HepG2 (cell line): ENCODE data around the gene THADA. TPM values are rescaled to one million over a fixed set of nuclear protein-coding genes. Genes with fewer than 3 reads are reported as not detected.

Experiments
- ADNP ChIP-seq: sonication (generic); formaldehyde crosslinking; IDR thresholded peaks from 2 replicates; pipeline ENCODE4 v1.4.0; 2020; ENCODE audit warnings: missing genetic modification reagents
- BCL3 ChIP-seq: sonication (generic); formaldehyde crosslinking; IDR thresholded peaks from 2 replicates; pipeline ENCODE4 v1.5.1; 2020; ENCODE audit warnings: mild to moderate bottlenecking, missing genetic modification reagents, moderate library complexity
- CHD2 ChIP-seq: IDR thresholded peaks from 2 replicates; pipeline ENCODE4 v1.6.1; 2011; ENCODE audit warnings: low read depth, low read length, improper control_type of control experiment
- CREBL2 ChIP-seq: sonication (generic); formaldehyde crosslinking; IDR thresholded peaks from 2 replicates; pipeline ENCODE4 v1.8.1; 2023; ENCODE audit warnings: missing genetic modification reagents, mild to moderate bottlenecking, borderline replicate concordance
- ESRRA ChIP-seq: sonication (generic); formaldehyde crosslinking; IDR thresholded peaks from 2 replicates; pipeline ENCODE4 v1.5.1; 2020; ENCODE audit warnings: mild to moderate bottlenecking, low read depth, missing genetic modification reagents
- GRHL1 ChIP-seq: sonication (generic); formaldehyde crosslinking; conservative IDR thresholded peaks from 2 replicates; pipeline ENCODE4 v1.8.0; 2022; ENCODE audit warnings: missing genetic modification reagents
- KLF16 ChIP-seq, 2 experiments: sonication (generic) in 1 of 2; formaldehyde crosslinking in 1 of 2; IDR thresholded peaks; 2 replicates each; pipeline versions ENCODE4 v1.6.1 to v1.8.0; 2016 to 2023; ENCODE audit warnings: missing genetic modification reagents in 2 of 2, missing compliant biosample characterization in 1 of 2
- NFYB ChIP-seq: sonication (generic); formaldehyde crosslinking; IDR thresholded peaks from 2 replicates; pipeline ENCODE4 v1.4.0; 2020; ENCODE audit warnings: missing genetic modification reagents
- RNF2 ChIP-seq: fragments of 450-650 bp; conservative IDR thresholded peaks from 2 replicates; pipeline ENCODE4 v1.6.1; 2016; ENCODE audit warnings: low read depth
- TEF ChIP-seq: sonication (generic); formaldehyde crosslinking; IDR thresholded peaks from 2 replicates; pipeline ENCODE4 v1.5.0; 2020; ENCODE audit warnings: missing genetic modification reagents
- THRA ChIP-seq: sonication (generic); formaldehyde crosslinking; IDR thresholded peaks from 2 replicates; pipeline ENCODE4 v1.4.0; 2020; ENCODE audit warnings: missing genetic modification reagents, borderline replicate concordance
- TRAFD1 ChIP-seq: sonication (generic); formaldehyde crosslinking; IDR thresholded peaks from 2 replicates; pipeline ENCODE4 v1.5.1; 2020; ENCODE audit warnings: missing genetic modification reagents, mild to moderate bottlenecking, borderline replicate concordance
- ZNF282 ChIP-seq: fragments of 450-650 bp; IDR thresholded peaks from 2 replicates; pipeline ENCODE4 v1.6.1; 2018; ENCODE audit not compliant: partially characterized antibody
- ZNF530 ChIP-seq: sonication (generic); formaldehyde crosslinking; IDR thresholded peaks from 2 replicates; pipeline ENCODE4 v1.5.0; 2020; ENCODE audit warnings: low read depth, mild to moderate bottlenecking, missing genetic modification reagents
- ZNF609 ChIP-seq: sonication (generic); formaldehyde crosslinking; IDR thresholded peaks from 2 replicates; pipeline ENCODE4 v1.4.0; 2020; ENCODE audit warnings: mild to moderate bottlenecking, missing genetic modification reagents, borderline replicate concordance
- polyA plus RNA-seq, 8 experiments: library from polyadenylated mRNA; depleted of rRNA in 3 of 8; stranded (reverse) in 7 of 8; unstranded in 1 of 8; fragments of >200 nt; fragmentation: Illumina TruSeq in 4 of 8; extraction: Trizol in 4 of 8; gene quantifications; 2 replicates each; pipeline versions ENCODE4 v1.2.1 to v1.2.3, GENCODE V29; 2011 to 2016; ENCODE audit warnings: low read depth in 4 of 8, missing spikeins in 1 of 8, mixed read lengths in 1 of 8; ENCODE audit not compliant: insufficient read depth in 1 of 8
- total RNA-seq, 5 experiments: library from RNA; depleted of rRNA; stranded (reverse); fragments of >200 nt; fragmentation: Illumina TruSeq; extraction: Trizol; gene quantifications; 2 replicates each; pipeline ENCODE4 v1.2.3, GENCODE V29; 2016; ENCODE audit warnings: low read depth in 1 of 5

Gene THADA
- total and polyA plus RNA-seq, 2 of the 13 experiments (the other 11 are each of a cell fraction or from before 2014, with no cell fraction given) = 12.7 to 21.7 TPM

GRCh38 chr2:43219383-43220228 lies 376.2 kb downstream of the THADA start (continued):
- TF ChIP-seq CHD2 = no peak
- peak; percentile 82; the same call in 1 of the 2 replicates for TF ChIP-seq CREBL2
- no peak for TF ChIP-seq NFYB (CRISPR knock-in tag)
- TF ChIP-seq GRHL1 (CRISPR knock-in tag) = no peak
- no peak; the same call in 1 of the 2 replicates for TF ChIP-seq THRA
- no peak for TF ChIP-seq ZNF609 (CRISPR knock-in tag)
- TF ChIP-seq TEF = no peak
- TF ChIP-seq ESRRA (CRISPR knock-in tag) = peak; percentile 49; the same call in 1 of the 2 replicates
- TF ChIP-seq ZNF530 (CRISPR knock-in tag) = no peak
- peak; percentile 95; the same call in 1 of the 2 replicates for TF ChIP-seq TRAFD1
- peak; percentile 46 to 76; a peak in 2 of 4 replicates for TF ChIP-seq KLF16 (CRISPR knock-in tag; IDR thresholded peaks at IDR 0.05)
- TF ChIP-seq RNF2 = no peak
- TF ChIP-seq BCL3 (CRISPR knock-in tag) = peak; percentile 94
- no peak for TF ChIP-seq ADNP (CRISPR knock-in tag)
- no peak for TF ChIP-seq ZNF282
